Activated CD4-positive, alpha-beta T cell treated with anti-CD3 and anti-CD28 coated beads, Interleukin-10, Interleukin-2, amounts not matched to agents 100 ng/mL and 50 ng/mL, durations not matched to agents 16 hours and 8 hours (primary cell): Measurements from ENCODE around the gene KIAA1217.

ENCODE experiments used
- DNase-seq: peaks from one replicate; pipeline ENCODE4 v3.0.0-alpha.2; 2020

Gene KIAA1217

DNA sequence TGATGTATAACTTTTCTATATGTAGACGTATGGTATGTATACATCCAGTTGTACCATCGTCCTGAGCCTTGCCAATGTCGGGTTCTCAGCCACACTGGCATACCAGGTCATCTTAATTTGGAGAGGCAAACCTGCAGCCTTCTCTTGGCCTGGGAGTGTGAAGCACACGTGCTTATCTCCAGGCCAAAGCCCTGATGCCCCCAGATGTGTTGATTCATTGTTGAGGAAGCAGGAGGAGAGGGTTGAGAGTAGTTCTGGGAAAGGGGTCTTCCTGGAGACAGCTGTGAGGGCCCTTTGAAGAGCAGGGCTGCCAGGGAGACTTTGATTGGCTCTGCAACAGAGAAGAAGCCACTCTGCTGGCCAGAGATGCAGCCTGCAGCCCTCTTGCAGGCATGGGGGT lies 359.1 kb downstream of the KIAA1217 start:
- DNase-seq, result no peak

DNA sequence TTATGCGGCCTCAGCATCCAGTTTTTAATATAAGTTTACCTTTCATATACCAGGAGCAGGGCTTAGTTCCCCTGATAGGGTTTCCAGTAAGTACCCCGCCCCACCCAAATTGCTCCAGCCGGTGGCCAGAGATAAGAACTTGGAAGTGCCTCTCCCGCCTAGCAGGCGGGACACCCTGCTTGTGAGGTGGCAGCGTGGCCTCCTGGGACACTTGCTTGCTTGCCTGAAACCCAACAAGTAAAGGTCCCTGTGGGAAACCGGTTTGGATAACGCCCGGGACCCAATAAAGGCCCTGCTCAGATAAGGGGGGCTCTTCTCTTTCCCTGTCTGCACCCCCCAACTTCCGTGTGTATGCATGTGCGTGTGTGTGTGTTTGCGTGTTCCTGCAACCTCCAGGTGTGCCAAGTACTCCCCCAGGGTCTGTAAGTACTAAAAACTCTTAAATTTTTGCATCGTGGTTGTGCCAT lies 360.4 kb downstream of the KIAA1217 start:
- DNase-seq, result no peak

DNA sequence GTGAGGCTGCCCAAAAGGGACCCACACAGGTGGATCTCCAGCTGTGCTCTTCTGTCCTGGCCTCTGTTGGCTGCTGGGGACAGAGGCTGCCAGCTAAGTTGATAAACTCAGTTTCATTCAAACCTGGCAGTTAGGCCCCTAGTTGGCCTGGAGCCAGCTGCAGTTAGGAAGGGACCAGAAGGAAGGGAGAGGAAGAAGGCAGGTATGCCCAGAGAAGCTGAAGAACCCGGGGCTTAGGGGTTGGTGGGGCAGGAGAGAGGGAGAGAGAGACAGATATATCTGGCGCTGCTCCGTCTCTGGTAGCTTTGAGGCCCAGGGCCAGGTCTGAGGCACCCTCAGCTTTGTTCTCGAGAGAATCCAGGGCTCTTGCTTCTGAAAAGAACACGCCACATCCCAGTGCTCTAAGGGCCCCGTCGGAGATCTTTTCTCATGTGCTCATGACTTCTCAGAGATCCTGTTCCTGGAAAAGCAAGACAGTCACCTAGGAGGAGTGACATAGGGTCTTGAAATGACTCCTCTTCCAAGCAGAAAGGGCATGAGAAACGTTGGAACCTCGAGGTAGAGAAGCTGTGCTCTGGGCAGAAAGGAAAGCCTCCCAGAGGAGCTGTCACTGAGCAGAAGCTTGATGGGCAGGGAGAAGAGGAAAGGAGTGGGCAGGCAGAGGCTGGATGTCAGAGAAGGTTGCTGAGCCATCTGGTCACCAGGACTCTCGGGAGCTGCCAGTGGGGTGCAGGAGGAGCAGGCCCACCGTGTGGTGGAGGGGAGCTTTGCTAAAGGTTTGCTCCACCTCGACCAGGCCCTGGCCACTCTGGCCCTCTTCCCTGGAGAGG lies 361.1 kb downstream of the KIAA1217 start:
- DNase-seq, result no peak

DNA sequence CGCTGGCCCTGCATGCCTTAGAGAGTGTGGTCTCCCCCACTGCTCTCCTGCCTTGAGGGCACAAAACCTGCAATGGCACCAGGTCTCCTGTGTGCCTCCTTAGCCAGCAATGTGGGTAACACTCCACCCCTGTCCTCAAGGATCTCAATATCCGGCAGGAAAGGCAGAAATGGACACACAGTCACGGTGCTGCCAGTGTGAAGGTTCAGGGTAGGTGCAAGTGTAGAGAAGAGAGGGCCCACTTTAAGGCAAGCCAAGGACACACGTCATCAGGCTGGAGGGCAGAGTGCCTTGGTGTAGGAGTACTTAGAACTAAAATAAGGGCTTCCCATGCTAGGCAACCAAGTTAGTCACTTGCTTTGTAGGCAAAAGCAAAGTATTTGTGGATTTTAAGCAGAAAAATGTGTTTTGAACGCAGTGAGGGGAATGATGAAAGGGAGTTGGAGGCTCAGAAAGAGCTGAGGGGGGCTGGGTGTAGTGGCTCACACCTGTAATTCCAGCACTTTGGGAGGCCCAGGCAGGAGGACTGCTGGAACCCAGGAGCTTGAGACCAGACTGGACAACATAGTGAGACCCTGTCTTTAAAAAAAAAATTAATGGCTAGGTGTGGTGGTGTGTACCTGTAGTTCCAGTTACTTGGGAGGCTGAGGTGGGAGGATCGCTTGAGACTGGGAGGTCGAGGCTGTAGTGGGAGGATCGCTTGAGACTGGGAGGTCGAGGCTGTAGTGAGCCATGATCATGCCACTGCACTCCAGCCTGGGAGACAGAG lies 361.9 kb downstream of the KIAA1217 start:
- no peak for DNase-seq

DNA sequence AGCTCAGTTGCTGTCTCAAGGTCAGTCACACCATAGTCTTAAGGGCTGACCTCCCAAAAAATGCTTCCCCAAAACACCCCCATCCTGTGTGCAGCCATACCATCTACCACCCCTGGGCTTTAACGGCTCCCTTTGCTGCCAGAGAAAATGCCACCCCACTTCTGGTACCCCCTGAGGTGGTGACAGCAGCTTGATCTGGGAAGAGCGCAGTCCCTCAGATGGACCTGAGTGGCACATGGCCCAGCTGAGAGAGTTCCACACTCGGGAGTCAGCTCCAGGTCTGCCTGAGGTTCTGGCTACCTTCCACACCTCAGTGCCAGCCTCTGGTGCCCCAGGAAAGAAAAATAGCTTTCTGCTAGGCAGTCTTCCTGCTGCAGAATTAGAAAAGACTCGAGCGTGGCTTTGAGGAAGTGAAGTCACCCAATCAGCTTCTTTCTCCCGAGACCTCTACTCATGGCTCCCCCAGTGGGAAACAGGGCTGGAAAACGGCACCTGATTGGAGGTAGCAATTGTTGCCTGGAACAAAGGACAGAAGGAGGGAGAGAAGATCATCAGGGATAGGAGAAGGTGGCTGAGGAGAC lies 363.0 kb downstream of the KIAA1217 start:
- no peak for DNase-seq

DNA sequence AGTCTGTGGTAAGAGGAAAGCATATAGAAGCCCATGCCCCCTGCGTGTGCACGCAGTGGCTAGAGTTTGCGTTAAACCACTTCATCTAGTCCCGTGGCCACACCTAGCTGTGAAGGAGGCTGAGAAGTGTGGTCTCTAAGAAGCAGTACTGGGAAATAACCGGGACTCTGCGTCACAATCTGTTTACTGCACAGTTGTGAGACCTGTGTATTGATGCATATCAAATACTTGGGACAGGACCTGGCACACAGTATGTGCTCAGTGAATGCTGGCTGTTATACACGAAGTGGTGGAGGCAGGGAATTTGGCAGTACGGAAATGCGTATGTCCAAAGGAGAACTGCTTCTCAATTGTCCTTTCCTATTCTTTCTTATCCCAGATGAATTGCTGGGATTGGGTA lies 365.2 kb downstream of the KIAA1217 start:
- DNase-seq, result no peak

DNA sequence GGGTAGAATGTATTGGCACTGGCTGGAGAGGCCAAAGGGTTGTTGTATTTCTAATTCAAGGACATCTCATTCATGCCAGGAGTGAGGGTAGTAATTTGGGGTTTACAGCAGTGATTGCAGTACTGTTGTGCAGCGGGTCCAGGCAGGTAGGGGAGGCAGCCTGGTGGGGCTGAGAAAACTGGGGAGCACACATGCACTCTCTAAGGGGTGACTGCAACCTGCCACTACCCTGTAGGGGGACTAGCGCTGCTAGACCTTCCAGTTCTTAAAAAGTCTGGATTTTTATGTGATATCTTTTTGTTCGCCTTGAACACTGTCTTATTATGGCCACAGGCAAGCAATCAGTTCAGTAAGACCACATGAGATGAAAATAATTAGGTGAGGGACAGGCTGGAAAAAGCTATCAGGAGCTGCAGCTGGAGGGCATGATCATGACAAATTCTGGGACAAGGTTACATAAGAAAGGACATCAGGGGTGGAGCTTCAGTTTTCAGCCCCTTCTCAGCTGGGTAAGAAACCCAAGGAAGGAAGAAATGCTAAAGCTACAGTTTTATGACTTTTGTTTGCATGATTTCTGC lies 365.7 kb downstream of the KIAA1217 start:
- DNase-seq, result no peak

DNA sequence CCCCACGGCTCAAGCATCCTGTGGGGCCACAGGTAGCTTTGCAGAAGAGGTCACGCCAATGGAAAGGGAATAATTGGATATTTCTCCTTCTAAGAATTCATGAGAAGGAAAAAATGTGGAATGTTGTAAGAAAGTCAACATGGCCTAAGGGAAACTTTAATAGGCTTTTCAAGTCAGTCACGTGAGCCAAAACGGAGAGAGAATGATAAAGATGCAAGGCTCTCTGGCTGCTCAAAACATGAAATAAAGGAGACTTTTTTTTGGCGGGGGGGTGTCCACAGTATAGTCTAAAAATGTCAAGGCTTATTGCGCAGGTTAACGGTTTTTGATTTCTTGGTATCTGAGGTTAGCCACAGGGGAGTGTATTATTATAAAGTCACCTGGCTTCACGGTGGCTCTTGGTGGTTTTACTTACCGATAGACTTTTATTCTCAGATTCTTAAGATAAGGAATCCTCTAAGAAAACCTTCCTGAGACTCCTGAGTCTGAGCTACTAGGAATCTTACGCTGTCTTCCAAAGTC lies 366.6 kb downstream of the KIAA1217 start:
- no peak for DNase-seq

DNA sequence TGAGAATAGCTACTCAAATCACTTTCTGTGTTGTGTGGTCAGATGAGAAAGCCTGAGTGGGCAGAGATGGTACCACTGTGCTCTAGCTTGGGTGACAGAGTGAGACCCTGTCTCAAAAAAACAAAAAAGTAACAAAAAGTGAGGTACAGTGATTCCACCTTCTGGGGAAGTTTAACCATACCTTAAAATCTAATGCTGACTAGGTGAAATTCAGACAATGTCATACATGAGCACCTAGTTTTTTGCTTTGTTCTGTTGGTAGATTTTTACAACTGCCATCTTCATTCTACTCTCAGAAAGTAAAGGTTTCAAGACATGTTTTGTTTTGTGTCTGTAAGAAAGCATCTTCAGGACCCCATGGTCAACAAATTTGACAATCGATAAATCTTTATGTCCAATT lies 370.5 kb downstream of the KIAA1217 start:
- DNase-seq, result no peak

DNA sequence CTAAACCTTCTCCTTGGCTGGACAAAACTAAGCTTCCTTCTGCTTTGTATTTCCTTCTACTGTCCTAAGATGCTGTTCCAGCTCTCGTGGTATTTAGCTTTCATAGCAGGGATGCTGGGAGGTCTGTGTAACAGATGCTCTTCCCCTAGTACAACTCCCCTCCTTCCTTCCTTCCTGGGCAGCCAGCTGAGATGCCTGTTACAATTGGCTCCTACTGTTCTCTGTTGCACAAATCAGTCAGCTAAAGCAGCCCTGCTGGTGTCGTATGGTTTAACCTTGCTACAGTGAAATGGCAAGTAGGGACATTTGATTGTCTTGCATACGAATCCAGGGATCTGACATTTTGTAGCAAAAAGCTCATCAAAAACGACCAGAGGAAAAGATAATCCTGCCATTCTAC lies 371.0 kb downstream of the KIAA1217 start:
- no peak for DNase-seq

DNA sequence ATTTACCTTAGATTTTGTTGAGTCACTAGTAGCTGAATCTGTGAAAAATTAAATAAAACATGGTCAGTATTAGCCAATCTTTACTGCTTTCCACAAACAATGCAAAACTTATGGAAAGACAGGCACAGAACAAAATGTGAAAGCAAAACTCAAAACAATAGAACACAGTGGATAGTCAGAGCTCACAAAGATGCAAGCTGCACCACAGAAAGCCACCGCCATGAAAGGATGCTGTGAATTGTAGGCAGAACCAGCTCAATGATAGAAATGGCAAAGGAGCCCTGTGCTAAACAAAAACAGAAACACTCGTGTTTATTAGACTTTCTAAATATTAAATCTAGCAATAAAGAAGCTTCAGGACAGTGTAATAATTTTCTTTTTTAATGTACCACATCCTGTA lies 380.3 kb downstream of the KIAA1217 start:
- no peak for DNase-seq

DNA sequence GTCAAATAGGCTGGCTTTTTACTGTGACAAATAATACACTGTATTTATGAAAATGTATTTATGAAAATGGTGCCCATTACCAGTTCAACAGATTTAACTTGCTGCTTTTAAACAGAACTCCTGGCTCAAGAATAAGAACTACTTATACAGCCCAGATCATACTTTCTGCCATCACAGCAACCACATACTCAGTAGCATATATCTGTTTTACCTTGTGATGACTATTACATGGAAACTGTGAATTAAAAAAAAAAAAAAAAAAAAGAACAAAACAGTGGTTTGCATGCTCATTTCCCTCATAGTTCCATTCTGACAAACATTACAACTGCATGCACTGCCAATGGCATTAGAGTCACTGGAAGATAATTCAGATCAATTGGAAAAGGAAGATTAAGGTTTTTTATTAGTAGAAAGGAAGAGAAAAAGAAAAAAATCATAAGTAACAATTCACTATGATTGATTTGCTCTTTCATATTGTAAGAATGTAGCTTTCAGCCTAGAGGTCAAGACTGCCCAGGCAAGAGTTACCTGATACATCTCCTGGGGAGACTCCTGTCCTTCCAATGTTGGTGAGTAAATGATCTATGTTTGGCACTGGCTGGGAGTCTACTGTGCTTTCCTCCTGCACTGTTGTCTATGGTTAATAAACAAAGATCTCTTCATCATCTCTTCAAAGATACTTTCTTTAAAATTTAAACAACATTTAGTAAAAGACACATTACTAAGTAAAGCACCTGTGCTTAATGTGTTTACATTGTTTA lies 381.9 kb downstream of the KIAA1217 start:
- DNase-seq, result no peak

DNA sequence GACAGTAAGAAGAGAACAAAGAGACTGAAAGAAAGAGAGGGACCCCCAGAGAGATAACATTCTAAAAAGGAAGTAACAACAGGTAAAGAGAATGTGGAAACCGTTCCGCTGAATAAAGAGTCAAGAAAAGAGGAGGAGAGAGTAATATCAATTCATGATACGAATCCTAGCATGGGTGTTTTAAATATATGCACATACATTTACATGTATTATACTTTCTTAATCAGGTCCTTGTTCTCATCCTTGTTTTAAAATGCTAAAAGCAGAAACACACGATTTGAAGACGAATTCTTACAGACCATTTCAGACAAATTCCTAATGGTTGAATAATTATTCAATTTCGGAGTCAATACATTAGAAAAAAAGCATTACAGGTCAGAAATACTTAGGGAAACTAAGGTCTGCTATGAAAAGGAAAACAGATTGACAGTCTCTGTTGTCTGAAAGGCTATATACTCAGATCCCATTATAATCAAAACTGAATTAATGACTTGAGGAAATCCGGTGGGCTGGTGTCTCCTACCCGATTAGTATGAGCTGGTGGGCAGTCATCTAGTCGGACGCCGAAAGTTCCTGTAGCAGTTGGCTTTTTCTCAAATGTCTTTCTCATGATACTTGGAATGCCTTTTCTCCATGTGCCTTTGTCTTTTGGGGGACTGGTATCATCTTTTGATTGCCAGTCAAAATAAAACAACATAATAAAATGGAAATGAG lies 387.4 kb downstream of the KIAA1217 start:
- no peak for DNase-seq

DNA sequence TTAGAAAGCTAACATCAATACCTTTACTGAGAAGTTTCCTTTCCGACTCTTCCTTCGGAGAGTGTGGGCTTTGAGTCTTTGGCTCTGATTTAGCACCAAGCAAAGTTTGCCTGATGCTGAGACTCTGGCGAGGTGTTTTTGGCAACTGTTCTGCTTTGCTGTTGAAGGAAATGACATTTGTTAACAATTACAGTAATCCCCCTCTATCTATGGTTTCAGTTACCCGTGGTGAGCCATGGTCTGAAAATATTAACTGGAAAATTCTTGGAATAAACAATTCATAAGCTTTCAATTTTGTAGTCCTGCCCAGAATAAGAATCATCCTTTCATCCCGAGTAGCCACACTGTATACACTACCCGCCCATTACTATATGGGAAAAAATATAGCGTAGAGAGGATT lies 388.5 kb downstream of the KIAA1217 start:
- DNase-seq, result no peak
